NCI-H2196 treated with DMSO at 0.1 percent for 48 hours (cell line): ENCODE data around the gene KRTAP24-1.

Source experiments
- DNase-seq: peaks from one replicate; lab custom pipeline; 2025; ENCODE audit not compliant: unreplicated experiment; lab: John Stamatoyannopoulos, UW

The KRTAP24-1 gene

GRCh38 chr21:30234643-30235042 lies 48.1 kb downstream of the KRTAP24-1 start:
- DNase-seq, result no peak

DNA sequence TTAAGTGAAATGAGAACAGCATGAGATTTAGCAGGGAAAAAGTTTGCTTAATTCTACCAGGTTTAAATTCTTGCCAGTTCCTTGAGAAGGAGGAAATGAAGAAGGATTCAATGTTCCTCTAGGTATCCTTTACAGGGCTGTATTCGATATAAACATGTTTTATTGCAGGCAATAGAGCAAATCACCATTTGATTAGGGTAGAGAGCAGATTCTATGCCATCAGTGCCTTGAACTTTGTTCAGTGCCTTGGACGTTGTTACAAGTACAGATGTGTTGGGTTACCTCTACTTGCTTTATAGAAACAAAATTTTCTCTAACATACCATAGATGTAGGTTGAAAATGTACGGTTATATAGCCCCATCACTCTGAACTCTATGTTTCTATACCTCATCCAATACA lies 48.7 kb downstream of the KRTAP24-1 start:
- DNase-seq, result no peak

DNA sequence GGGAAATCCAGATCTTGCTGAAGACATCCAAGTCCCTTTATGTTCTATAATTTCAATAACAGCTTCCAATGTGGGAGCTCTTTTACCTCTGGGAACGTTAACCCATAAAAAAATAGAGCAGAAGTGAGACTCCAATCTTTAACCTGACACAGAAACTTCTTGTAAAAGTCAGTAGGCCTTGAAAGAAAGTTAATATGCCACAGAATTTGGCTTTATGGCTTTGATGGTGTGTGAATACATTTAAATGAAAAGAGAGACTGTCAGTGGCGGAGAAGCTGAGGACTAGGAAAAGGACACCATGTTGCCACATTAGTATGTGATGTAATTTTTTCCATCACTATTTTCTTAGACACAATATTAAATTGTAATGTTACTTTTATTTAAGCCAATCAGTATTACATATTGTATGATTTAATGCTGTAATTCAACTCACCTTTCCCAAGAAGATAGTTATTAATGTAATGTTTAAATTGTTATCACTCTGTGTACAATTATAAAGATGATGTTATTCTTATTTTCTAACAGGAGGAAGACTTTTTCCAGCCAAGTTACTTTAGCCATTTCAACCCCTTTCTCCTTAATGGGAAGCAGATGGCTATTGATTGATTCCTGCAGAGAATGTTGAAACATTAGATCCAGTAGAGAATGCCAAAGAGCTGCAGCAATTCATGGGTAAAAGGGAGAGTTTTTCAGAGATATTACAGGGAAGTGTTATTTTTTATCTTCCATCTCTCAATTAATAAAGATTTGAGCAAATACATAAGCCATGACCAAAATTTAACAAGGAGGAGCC lies 49.3 kb downstream of the KRTAP24-1 start:
- no peak for DNase-seq

- no peak for DNase-seq
These were observed 50.7 kb downstream of the KRTAP24-1 start for GRCh38 chr21:30232011-30232410.
